ENCODE results near the gene CTBP2.

- no peak for TF ChIP-seq CTCF (IDR thresholded peaks at IDR 0.05; ENCODE audit: low read depth, low read length, poor library complexity, severe bottlenecking)
- TF ChIP-seq EZH2phosphoT487 (IDR thresholded peaks at IDR 0.05; ENCODE audit: borderline replicate concordance, low read length), result no peak
Measured at GRCh38 chr10:125002423-125003145, 157.8 kb downstream of the CTBP2 start.
